ENCODE results near the gene SLCO2A1. TPM values are rescaled to one million over a fixed set of nuclear protein-coding genes. Genes with fewer than 3 reads are reported as not detected.

SLCO2A1 gene
- total RNA-seq, 1 donor from 2014 or later, result 2.5 TPM

GRCh38 chr3:133999891-134000685 is 29.6 kb downstream of the SLCO2A1 start:
- no peak for TF ChIP-seq CTCF (IDR thresholded peaks at IDR 0.05; ENCODE audit: insufficient read depth, low read length, poor library complexity, severe bottlenecking)
- H3K4me3 ChIP-seq (ENCODE audit: low read depth, low read length), result no peak overlapping the region
- H3K27me3 ChIP-seq (ENCODE audit: control insufficient read depth, insufficient read depth, low read length), result no peaks in the 10 kb centered on the region
- no peak for DNase-seq (ENCODE audit: low read depth)
- H3K36me3 ChIP-seq (ENCODE audit: control insufficient read depth, insufficient read depth, low read length), result no peaks in the 10 kb centered on the region

GRCh38 chr3:133998691-133999241 is 31.0 kb downstream of the SLCO2A1 start:
- no peak overlapping the region for H3K4me3 ChIP-seq (ENCODE audit: low read depth, low read length)
- no peaks in the 10 kb centered on the region for H3K36me3 ChIP-seq (ENCODE audit: control insufficient read depth, insufficient read depth, low read length)
- H3K27me3 ChIP-seq (ENCODE audit: control insufficient read depth, insufficient read depth, low read length), result no peaks in the 10 kb centered on the region
- no peak for DNase-seq (ENCODE audit: low read depth)
- TF ChIP-seq CTCF (IDR thresholded peaks at IDR 0.05; ENCODE audit: insufficient read depth, low read length, poor library complexity, severe bottlenecking), result no peak

GRCh38 chr3:133997871-133998635 is 31.7 kb downstream of the SLCO2A1 start:
- DNase-seq (ENCODE audit: low read depth), result no peak
- Histone ChIP-seq H3K27me3 (ENCODE audit: control insufficient read depth, insufficient read depth, low read length) (no peaks in the 10 kb centered on the region), H3K36me3 (ENCODE audit: control insufficient read depth, insufficient read depth, low read length) (no peaks in the 10 kb centered on the region), H3K4me3 (ENCODE audit: low read depth, low read length) (no peak overlapping the region)
- no peak for TF ChIP-seq CTCF (IDR thresholded peaks at IDR 0.05; ENCODE audit: insufficient read depth, low read length, poor library complexity, severe bottlenecking)

DNA sequence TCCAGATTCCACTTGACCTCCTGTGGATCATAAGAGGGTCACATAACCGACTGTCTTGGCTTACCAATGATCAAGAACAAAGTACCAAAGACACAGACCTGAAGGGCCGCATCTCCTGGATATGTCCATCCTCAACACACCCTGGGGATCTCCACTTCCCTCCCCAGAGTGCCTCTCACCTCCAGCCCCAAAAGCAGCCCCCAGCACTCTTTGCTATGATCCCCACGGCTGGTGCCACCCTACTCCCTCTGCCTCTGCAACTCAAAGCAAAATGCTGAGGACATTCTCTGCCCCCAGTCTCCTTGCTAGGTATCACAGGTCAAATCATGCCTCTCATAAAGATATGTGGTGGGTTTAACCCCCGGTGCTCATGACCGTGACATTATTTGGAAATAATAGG is 32.7 kb downstream of the SLCO2A1 start:
- H3K4me3 ChIP-seq (ENCODE audit: low read depth, low read length), result no peak overlapping the region
- no peaks in the 10 kb centered on the region for H3K27me3 ChIP-seq (ENCODE audit: control insufficient read depth, insufficient read depth, low read length)
- H3K36me3 ChIP-seq (ENCODE audit: control insufficient read depth, insufficient read depth, low read length), result no peaks in the 10 kb centered on the region
- no peak for TF ChIP-seq CTCF (IDR thresholded peaks at IDR 0.05; ENCODE audit: insufficient read depth, low read length, poor library complexity, severe bottlenecking)
- no peak for DNase-seq (ENCODE audit: low read depth)

- TF ChIP-seq CTCF (IDR thresholded peaks at IDR 0.05; ENCODE audit: insufficient read depth, low read length, poor library complexity, severe bottlenecking), result no peak
- Histone ChIP-seq H3K36me3 (ENCODE audit: control insufficient read depth, insufficient read depth, low read length) (no peaks in the 10 kb centered on the region), H3K4me3 (ENCODE audit: low read depth, low read length) (no peak overlapping the region), H3K27me3 (ENCODE audit: control insufficient read depth, insufficient read depth, low read length) (no peaks in the 10 kb centered on the region)
- no peak for DNase-seq (ENCODE audit: low read depth)
These were observed 33.5 kb downstream of the SLCO2A1 start for GRCh38 chr3:133996251-133996661.

Measured in kidney epithelial cell (primary cell).